H1 (cell line): ENCODE measurements around the gene KCNH1. TPM values are rescaled to one million over a fixed set of nuclear protein-coding genes. Genes with fewer than 3 reads are reported as not detected.

Source experiments
- ATF2 ChIP-seq: IDR thresholded peaks from 2 replicates; pipeline ENCODE4 v1.6.1; 2012; ENCODE audit warnings: low read length, inconsistent platforms
- CEBPB ChIP-seq: IDR thresholded peaks from 2 replicates; pipeline ENCODE4 v1.6.1; 2012; ENCODE audit warnings: low read depth, low read length
- polyA plus RNA-seq, 7 experiments: library from polyadenylated mRNA; depleted of rRNA in 3 of 7; stranded (reverse) in 5 of 7; unstranded in 2 of 7; fragments of >200 nt in 5 of 7; fragments of 200-250 nt in 2 of 7; gene quantifications; 1 replicate in 5 of 7; 2 replicates in 1 of 7; 4 replicates in 1 of 7; pipeline versions ENCODE4 v1.2.1 to v1.2.3, GENCODE V29; 2011 to 2013; ENCODE audit warnings: missing spikeins in 2 of 7, mixed read lengths in 2 of 7
- total RNA-seq: library from RNA; stranded (reverse); fragmentation: NEBNext Ultra II Directional; extraction: Animal tissue kit (Norgen Biotek cat#: 25700); gene quantifications from 2 replicates; pipeline ENCODE4 v1.2.1, GENCODE V29; 2021

KCNH1 gene
- total and polyA plus RNA-seq, 2 of the 8 experiments (the other 6 are each of a cell fraction or from before 2014, with no cell fraction given) = 0.27 to 0.34 TPM

DNA sequence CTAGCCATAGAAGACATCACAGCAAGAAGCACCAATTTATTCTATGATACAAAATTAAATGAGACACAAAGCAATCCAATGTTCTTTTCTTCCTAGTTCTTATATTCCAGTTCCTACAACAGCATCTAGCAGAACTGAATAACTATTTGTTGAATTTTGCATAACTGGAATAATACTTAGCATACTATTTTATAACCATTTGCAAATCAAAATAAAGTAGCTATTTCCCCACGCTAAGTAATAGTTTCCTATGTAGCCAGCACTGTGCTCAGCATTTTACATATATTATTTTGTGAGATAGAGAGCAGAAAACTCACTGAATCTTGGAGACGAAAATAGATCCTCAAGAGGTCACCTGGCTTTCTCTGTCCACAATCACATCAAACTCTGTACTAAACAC, 42.1 kb downstream of the KCNH1 start (continued):
- no peak for TF ChIP-seq ATF2
- TF ChIP-seq CEBPB = no peak
